Stimulated activated CD8-positive, alpha-beta memory T cell treated with anti-CD3 and anti-CD28 coated beads, Interleukin-12 subunit alpha, Interleukin-12 subunit beta, amount 100 ng/mL, for 4 hours (primary cell): ENCODE results near the gene CDCP2.
A peak's percentile ranks its signal among the peaks of the same experiment; 100 is the strongest.

ENCODE experiments used
- DNase-seq: peaks from one replicate; pipeline ENCODE4 v3.0.0-alpha.2; 2020; ENCODE audit warnings: low read depth

The CDCP2 gene

GRCh38 chr1:54136269-54136896 is 16.4 kb downstream of the CDCP2 start:
- DNase-seq = no peak

- DNase-seq = no peak
These were observed 17.2 kb downstream of the CDCP2 start for GRCh38 chr1:54135436-54136120.

- no peak for DNase-seq
These were observed 18.5 kb downstream of the CDCP2 start for GRCh38 chr1:54134295-54134694.

GRCh38 chr1:54132495-54132894 is 20.3 kb downstream of the CDCP2 start:
- DNase-seq = no peak

- no peak for DNase-seq
These were observed 21.4 kb downstream of the CDCP2 start for GRCh38 chr1:54131419-54131818.

- DNase-seq = no peak
These were observed 22.9 kb downstream of the CDCP2 start for GRCh38 chr1:54129858-54130257.

- no peak for DNase-seq
These were observed 25.1 kb downstream of the CDCP2 start for GRCh38 chr1:54127594-54128300.

GRCh38 chr1:54126271-54126815 is 26.5 kb downstream of the CDCP2 start:
- no peak for DNase-seq

- no peak for DNase-seq
These were observed 27.3 kb downstream of the CDCP2 start for GRCh38 chr1:54125386-54126070.

- no peak for DNase-seq
These were observed 27.9 kb downstream of the CDCP2 start for GRCh38 chr1:54124906-54125305.

GRCh38 chr1:54124472-54124871 is 28.3 kb downstream of the CDCP2 start:
- no peak for DNase-seq

GRCh38 chr1:54122992-54123391 is 29.8 kb downstream of the CDCP2 start:
- no peak for DNase-seq

GRCh38 chr1:54122135-54122751 is 30.6 kb downstream of the CDCP2 start:
- no peak for DNase-seq

- DNase-seq = peak; percentile 33
These were observed 31.2 kb downstream of the CDCP2 start for GRCh38 chr1:54121482-54122134.

- no peak for DNase-seq
These were observed 31.9 kb downstream of the CDCP2 start for GRCh38 chr1:54120698-54121481.

GRCh38 chr1:54120018-54120697 is 32.6 kb downstream of the CDCP2 start:
- DNase-seq = no peak

GRCh38 chr1:54118704-54119103 is 34.1 kb downstream of the CDCP2 start:
- no peak for DNase-seq

GRCh38 chr1:54117815-54118563 is 34.8 kb downstream of the CDCP2 start:
- DNase-seq = no peak

GRCh38 chr1:54115520-54115919 is 37.3 kb downstream of the CDCP2 start:
- DNase-seq = no peak
